HG02678 (cell line): ENCODE results near the gene CFAP100.

ENCODE experiments used
- ATAC-seq: cut with Tn5 transposase; IDR thresholded peaks from one replicate; pipeline ENCODE4 v1.9.1; 2021; ENCODE audit warnings: mild to moderate bottlenecking, moderate library complexity; ENCODE audit not compliant: unreplicated experiment

Gene CFAP100

DNA sequence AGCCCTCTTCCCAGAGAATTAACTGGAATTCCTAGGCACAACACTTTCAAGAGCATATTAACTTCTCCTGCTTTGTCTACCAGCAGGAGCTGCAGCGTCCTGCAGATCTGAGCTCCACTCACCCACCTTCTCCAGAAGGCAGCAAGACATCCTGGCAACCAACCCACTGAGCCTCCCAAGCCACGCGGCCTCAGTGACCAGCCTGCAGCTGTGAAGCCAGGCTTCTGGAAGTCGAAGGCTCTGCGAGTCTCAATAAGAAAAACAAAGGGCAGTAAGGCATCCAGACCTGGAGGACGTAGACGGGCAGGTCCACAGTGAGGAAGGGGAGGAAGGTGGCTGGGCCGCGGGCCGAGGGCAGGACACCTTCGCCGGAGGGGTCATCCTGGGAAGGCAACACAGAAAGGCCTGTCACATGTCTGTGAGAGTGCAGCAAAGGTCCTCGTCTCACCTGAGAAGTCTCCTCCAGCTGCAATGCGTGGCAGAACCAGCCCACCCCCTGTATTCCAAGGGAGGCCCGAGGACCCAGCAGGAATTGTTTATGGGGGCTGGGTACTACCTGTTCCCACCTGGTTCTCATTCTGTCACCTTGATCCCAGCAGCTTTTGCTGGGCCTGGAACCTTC, 44.7 kb downstream of the CFAP100 start:
- no peak for ATAC-seq

GRCh38 chr3:126439968-126440708, 45.4 kb downstream of the CFAP100 start:
- no peak for ATAC-seq

GRCh38 chr3:126440709-126440995, 45.9 kb downstream of the CFAP100 start:
- ATAC-seq: no peak

DNA sequence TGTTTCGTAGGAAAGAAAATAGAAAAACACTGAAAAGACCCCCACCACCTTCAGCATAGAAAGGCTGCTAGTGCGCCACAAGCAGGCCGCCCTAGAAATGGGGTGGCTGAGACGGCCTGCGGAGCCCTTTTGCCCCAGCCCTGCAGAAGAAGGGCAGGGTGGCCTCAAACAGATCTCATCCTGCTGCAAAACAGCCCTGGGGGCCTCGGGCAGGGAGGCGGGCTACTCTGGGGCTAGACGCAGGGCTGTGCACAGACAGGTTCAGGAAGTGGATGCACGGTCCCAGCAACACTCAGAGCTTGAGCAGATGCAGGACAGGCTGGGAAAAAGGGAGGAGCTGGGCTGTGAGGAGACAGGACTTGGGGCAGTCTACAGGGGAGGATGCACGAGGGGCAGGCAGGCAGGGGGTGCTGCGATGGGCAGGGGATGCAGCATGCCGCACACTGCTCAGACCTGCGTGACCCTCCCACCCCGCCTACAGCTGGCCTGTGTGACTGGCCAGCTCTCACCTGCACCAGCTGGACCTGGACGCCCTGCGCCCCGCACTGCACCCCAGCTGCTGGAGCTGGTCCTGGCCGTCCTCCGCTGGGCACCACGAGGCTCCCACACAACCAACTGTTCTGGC, 46.7 kb downstream of the CFAP100 start:
- ATAC-seq: no peak

DNA sequence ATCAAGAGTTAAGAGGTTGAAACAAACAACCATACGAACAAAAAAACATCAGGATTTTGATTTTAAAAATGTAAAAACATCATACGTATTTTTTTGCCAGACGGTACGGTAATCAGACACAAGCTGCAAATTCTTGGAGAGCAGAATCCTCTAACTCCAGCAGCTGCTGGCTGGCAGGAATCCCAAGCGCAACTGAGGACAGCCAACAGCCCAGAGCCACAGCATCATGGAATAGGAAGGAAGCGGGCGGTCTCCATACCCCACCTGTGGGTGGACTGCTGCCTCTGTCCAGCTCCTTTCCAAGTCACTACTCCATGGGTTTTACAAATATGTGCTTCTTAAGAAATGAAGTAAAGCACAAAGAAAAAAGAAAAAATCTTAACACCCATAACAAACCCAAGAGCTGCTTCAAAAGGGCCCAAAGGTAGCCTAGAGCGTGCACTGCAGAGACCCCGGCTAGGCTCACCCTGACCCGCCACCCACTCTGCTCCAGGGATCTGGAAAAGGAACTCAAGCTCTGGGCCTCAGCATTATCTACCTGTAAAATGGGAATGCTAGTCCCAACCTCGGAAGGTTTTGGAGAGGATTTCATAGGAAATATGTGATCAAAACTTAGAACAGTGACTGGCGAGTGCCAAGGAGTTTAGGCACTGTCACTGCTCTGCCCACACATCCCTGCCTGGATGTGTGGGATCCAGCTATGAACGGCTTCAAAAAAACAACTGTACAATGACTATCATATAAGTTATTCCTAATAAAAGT, 47.6 kb downstream of the CFAP100 start:
- no peak for ATAC-seq

DNA sequence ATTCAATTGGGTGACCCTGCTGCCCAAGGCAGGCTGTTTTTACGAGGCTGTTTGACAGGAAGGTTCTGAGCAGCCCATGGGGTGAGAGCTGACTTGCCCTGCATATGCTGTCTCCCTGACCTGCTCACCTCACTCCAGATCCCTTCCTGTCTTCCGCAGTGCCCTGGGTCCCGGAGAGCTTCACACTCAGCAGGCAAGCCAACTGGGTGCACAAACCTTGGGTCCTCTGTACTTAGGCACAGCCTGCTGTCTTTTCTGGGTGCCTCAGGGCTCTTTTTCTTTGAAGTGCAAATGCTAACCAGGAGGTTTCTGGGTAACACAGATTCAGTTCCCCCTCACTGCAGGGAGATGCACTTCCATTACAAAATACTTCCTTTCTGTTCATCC, 48.1 kb downstream of the CFAP100 start:
- ATAC-seq: no peak

DNA sequence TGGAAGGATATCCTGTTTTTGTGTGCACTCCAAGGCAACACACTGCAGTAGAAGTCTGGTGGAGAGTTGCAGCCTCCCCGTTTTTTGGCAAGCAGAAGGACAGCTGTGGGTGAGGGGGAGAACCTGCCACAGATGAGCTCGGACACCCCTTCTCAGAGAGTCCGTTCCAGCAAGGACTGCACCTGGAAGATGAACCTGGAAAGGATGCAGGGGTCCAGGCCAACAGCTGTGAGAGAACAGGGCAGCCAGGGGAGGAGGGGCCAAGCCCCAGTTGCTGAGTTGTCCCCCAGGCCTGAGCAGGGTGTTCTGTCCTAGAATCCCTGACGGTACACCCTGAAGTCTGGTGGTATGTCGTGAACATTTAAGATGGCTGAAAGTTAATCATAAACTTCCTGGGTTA, 50.8 kb downstream of the CFAP100 start:
- no peak for ATAC-seq

DNA sequence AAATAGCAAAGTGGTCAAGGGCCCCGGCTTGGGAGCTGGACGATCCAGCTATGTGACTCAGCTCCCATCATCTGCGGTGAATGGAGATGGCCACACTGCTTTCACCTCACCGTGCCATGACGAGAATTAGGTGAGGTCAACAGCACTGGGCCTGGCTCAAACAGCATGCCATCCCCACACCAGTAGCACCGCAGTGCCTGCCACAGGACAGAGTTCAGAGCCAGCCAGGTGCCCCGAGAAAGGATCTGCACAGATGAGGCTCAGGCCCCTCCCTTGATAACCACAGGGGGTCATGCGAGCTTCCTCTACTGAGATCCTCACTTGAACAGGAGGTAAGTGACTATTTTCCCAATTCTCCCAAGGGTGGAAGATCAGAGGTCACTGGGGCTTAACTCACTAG, 51.6 kb downstream of the CFAP100 start:
- ATAC-seq: no peak

DNA sequence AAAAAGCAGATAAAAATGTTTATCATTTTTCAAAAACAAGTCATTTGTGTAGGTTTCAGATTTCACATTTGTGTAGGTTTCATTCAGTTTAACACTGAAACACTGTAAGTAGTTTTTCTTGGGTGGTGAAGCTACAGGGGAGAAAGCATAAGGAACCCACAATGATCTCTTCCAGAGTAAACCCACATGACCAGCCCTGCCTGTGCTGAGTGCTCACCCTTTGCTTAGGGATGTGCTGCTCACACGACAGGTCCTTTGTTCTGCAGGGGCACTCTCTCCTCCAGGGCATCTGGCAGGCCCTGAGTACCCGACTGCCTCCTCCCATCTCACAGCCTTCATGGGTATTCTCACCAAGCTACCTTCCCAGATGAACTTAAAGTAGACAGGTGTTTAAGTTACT, 52.1 kb downstream of the CFAP100 start:
- ATAC-seq: no peak

GRCh38 chr3:126447456-126448106, 52.9 kb downstream of the CFAP100 start:
- ATAC-seq: no peak

GRCh38 chr3:126448136-126448892, 53.6 kb downstream of the CFAP100 start:
- ATAC-seq: no peak

- ATAC-seq: no peak
Measured at GRCh38 chr3:126448893-126449180, 54.1 kb downstream of the CFAP100 start.

GRCh38 chr3:126449621-126450051, 54.9 kb downstream of the CFAP100 start:
- no peak for ATAC-seq

- ATAC-seq: no peak
Measured at GRCh38 chr3:126450219-126450618, 55.5 kb downstream of the CFAP100 start.

- no peak for ATAC-seq
Measured at GRCh38 chr3:126450744-126451143, 56.0 kb downstream of the CFAP100 start.

GRCh38 chr3:126451511-126451910, 56.8 kb downstream of the CFAP100 start:
- no peak for ATAC-seq

DNA sequence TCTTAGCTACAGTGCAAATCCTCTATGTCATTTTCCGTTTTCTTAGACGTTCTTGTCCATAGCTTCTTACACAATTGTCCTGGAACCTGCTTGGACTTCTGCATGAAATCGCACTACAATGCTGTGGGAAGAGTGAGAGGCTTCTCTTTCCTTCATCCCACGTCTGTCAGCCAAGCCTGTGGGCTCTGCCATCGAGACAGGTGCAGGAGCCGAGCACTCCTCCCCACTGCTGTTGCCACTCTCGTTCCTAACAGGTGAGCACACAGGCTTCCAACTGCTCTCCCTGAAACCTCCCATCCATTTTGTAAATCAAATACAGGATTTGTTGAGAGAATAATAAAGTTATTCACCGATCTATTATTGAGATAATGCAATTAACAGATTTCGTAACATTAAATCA, 57.5 kb downstream of the CFAP100 start:
- no peak for ATAC-seq

- ATAC-seq: no peak
Measured at GRCh38 chr3:126454025-126454424, 59.3 kb downstream of the CFAP100 start.

DNA sequence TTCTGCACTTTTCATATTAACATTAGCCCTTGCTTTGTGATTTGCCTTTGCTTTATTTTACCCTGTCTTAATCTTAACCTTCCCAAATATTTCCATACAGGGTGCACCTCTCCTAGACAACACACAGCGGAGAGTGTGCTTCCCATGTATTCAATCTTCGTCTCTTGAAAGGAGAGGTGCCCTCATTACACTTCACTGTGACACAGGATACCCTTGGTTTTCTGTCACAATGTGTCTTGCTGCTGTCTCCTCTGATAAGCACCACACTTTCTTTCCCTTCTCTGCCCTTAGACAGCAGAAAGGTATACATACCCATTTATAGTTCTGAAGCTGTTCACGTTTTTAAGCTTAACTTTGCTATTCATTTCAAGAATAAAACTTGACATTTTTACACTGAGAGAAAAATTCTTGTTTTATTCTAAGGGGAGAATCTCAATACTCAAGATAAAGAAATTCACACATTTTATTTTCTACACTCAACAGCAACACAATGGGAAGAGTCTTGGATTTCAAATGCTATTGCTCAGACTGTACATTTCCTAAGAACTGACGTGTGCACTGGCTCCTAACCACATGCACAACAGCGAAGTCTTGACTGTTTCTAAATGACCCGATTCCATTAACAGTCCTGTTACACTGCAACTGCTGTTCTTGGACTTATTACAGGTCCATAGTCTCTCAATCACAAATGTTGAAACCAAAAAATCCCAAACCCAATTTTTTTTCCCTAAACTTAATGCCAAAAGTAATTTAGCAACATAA, 59.9 kb downstream of the CFAP100 start:
- ATAC-seq: no peak

GRCh38 chr3:126456211-126456610, 61.5 kb downstream of the CFAP100 start:
- ATAC-seq: no peak
